Thoracic aorta (tissue), 2 donors: ENCODE measurements around the gene CHST7. TPM values are rescaled to one million over a fixed set of nuclear protein-coding genes. Genes with fewer than 3 reads are reported as not detected.

Experiments used
- ATAC-seq: fragments of 150-250 bp; one replicate; pipeline ENCODE4 v1.8.0; 2017; ENCODE audit warnings: low read depth; ENCODE audit not compliant: insufficient number of reproducible peaks, low FRiP score
- DNase-seq: peaks from one replicate; pipeline ENCODE4 v3.0.0-alpha.2; 2020; ENCODE audit warnings: low spot score
- H3K27ac ChIP-seq, 2 donors: fragments of 200-600 bp; sonication (generic); 1 replicate in 1 of 2; 2 replicates in 1 of 2; pipeline ENCODE4 v1.5.1; 2016; ENCODE audit warnings: mild to moderate bottlenecking in 2 of 2, moderate library complexity in 2 of 2
- H3K27me3 ChIP-seq: fragments of 200-600 bp; sonication (generic); replicated peaks from 2 replicates; pipeline ENCODE4 v1.6.0; 2016; ENCODE audit warnings: mild to moderate bottlenecking; ENCODE audit not compliant: insufficient read depth
- H3K36me3 ChIP-seq: fragments of 200-600 bp; sonication (generic); one replicate; pipeline ENCODE4 v1.5.1; 2016
- H3K4me1 ChIP-seq, 2 donors: fragments of 200-600 bp; sonication (generic); 1 replicate in 1 of 2; 2 replicates in 1 of 2; pipeline versions ENCODE4 v1.5.1 to v1.6.0; 2016; ENCODE audit warnings: low read depth in 2 of 2, mild to moderate bottlenecking in 1 of 2; ENCODE audit not compliant: control insufficient read depth in 1 of 2
- H3K4me3 ChIP-seq: fragments of 200-600 bp; sonication (generic); 2 replicates; pipeline ENCODE4 v1.5.1; 2016; ENCODE audit warnings: mild to moderate bottlenecking
- H3K9me3 ChIP-seq: fragments of 200-600 bp; sonication (generic); 2 replicates; pipeline ENCODE4 v1.5.1; 2016
- CTCF ChIP-seq: fragments of 200-600 bp; sonication (generic); IDR thresholded peaks from one replicate; pipeline ENCODE4 v1.5.1; 2019; ENCODE audit warnings: antibody characterized with exemption
- total RNA-seq, 2 donors: library from RNA; depleted of rRNA; stranded (reverse); fragments of >200 nt; gene quantifications; one replicate each; pipeline versions ENCODE4 v1.1.0 to v1.2.3, GENCODE V29; 2016

Gene CHST7
- total RNA-seq, 2 donors from 2014 or later, result 28.0 to 33.5 TPM

GRCh38 chrX:46580613-46581012, 7.0 kb downstream of the CHST7 start:
- ATAC-seq, result no peak
- Histone ChIP-seq H3K27me3 (no peaks in the 10 kb centered on the region), H3K9me3 (no peaks in the 10 kb centered on the region), H3K36me3 (no peaks in the 10 kb centered on the region), H3K4me3 (no peak overlapping the region), H3K27ac (no peak overlapping the region), H3K4me1 (peaks cover 3 to 18% of the 10 kb centered on the region in 2 donors)
- no peak for TF ChIP-seq CTCF
- no peak for DNase-seq

- Histone ChIP-seq H3K4me3 (peak overlapping the region; percentile 24), H3K9me3 (no peaks in the 10 kb centered on the region), H3K4me1 (peaks cover 3 to 28% of the 10 kb centered on the region in 2 donors), H3K27ac (peak overlapping the region; percentile 81 to 82), H3K27me3 (no peaks in the 10 kb centered on the region), H3K36me3 (no peaks in the 10 kb centered on the region)
- DNase-seq (no peak), ATAC-seq (peak; percentile 62)
- TF ChIP-seq CTCF, result no peak
These were observed 8.8 kb downstream of the CHST7 start for GRCh38 chrX:46582325-46582724.

- DNase-seq, result no peak
These were observed 9.4 kb downstream of the CHST7 start for GRCh38 chrX:46582966-46583365.

GRCh38 chrX:46584736-46585135, 11.2 kb downstream of the CHST7 start:
- no peak for TF ChIP-seq CTCF
- peak overlapping the region in 1 of 2 donors; percentile 81 for H3K27ac ChIP-seq

More at GRCh38 chrX:46582966-46583365, 9.4 kb downstream of the CHST7 start:
- Histone ChIP-seq H3K27ac (peak overlapping the region; percentile 81 to 82), H3K4me1 (peaks cover 6 to 33% of the 10 kb centered on the region in 2 donors), H3K36me3 (no peaks in the 10 kb centered on the region), H3K9me3 (no peaks in the 10 kb centered on the region), H3K27me3 (no peaks in the 10 kb centered on the region), H3K4me3 (peak overlapping the region; percentile 4)
- no peak for TF ChIP-seq CTCF
- peak; percentile 56 for ATAC-seq

GRCh38 chrX:46587158-46587557, 13.6 kb downstream of the CHST7 start:
- peak overlapping the region; percentile 37 to 77 for H3K27ac ChIP-seq
- H3K36me3 ChIP-seq, result no peaks in the 10 kb centered on the region
- peaks cover 4 to 51% of the 10 kb centered on the region in 2 donors for H3K4me1 ChIP-seq
- DNase-seq (no peak), ATAC-seq (no peak)
- H3K4me3 ChIP-seq, result peak overlapping the region; percentile 38
- no peak for TF ChIP-seq CTCF
- no peaks in the 10 kb centered on the region for H3K27me3 ChIP-seq
- no peaks in the 10 kb centered on the region for H3K9me3 ChIP-seq

More at GRCh38 chrX:46584736-46585135, 11.2 kb downstream of the CHST7 start:
- peaks cover 7 to 51% of the 10 kb centered on the region in 2 donors for H3K4me1 ChIP-seq
- DNase-seq, result no peak
- no peaks in the 10 kb centered on the region for H3K36me3 ChIP-seq
- no peaks in the 10 kb centered on the region for H3K27me3 ChIP-seq
- no peak overlapping the region for H3K4me3 ChIP-seq
- no peak for ATAC-seq
- H3K9me3 ChIP-seq, result no peaks in the 10 kb centered on the region
